Measurements from ENCODE around the gene EOMES.

- TF ChIP-seq CTCF (IDR thresholded peaks at IDR 0.05; ENCODE audit: low read depth, low read length, poor library complexity, severe bottlenecking) (no peak), EZH2phosphoT487 (IDR thresholded peaks at IDR 0.05; ENCODE audit: borderline replicate concordance, low read length) (no peak)
These were observed 900 bp upstream of the EOMES start for GRCh38 chr3:27723001-27723445.

Measured in DOHH2 (cell line).